Measurements from ENCODE around the gene ZNF692. TPM values are rescaled to one million over a fixed set of nuclear protein-coding genes. Genes with fewer than 3 reads are reported as not detected.

ZNF692 gene
- total RNA-seq, 1 experiment from 2014 or later, result 59.1 TPM

DNA sequence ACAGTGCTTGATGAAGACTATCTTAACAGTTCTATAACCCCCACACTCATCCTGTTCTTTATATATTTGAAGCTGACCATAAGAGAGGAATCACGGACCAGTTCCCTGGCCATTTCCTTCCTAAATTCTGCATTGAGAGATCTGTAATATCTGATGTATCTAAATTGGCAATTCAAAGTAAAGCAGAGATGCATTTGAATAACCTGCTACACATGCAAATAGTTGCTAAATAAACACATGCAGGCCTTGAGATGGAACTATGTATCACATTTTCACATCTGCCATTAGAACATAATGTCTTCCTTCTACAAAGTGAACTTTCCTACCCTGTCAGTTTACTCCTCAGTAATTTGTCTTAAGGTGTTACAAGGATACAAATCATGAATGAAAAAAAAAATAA, 26.8 kb upstream of the ZNF692 start:
- peaks cover 30% of the 10 kb centered on the region for H3K4me1 Mint-ChIP-seq
- TF ChIP-seq, protein P1, sequence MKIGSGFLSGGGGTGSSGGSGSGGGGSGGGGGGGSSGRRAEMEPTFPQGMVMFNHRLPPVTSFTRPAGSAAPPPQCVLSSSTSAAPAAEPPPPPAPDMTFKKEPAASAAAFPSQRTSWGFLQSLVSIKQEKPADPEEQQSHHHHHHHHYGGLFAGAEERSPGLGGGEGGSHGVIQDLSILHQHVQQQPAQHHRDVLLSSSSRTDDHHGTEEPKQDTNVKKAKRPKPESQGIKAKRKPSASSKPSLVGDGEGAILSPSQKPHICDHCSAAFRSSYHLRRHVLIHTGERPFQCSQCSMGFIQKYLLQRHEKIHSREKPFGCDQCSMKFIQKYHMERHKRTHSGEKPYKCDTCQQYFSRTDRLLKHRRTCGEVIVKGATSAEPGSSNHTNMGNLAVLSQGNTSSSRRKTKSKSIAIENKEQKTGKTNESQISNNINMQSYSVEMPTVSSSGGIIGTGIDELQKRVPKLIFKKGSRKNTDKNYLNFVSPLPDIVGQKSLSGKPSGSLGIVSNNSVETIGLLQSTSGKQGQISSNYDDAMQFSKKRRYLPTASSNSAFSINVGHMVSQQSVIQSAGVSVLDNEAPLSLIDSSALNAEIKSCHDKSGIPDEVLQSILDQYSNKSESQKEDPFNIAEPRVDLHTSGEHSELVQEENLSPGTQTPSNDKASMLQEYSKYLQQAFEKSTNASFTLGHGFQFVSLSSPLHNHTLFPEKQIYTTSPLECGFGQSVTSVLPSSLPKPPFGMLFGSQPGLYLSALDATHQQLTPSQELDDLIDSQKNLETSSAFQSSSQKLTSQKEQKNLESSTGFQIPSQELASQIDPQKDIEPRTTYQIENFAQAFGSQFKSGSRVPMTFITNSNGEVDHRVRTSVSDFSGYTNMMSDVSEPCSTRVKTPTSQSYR (CRISPR knock-in tag; IDR thresholded peaks at IDR 0.05), result no peak
- TF ChIP-seq JAZF1 (CRISPR knock-in tag; IDR thresholded peaks at IDR 0.05) (no peak), TEAD1 (CRISPR knock-in tag; IDR thresholded peaks at IDR 0.05) (no peak), ZNF423 (CRISPR knock-in tag; IDR thresholded peaks at IDR 0.05) (no peak), NFYB (CRISPR knock-in tag; conservative IDR thresholded peaks at IDR 0.05; ENCODE audit: low read depth) (no peak), ZBTB21 (CRISPR knock-in tag; IDR thresholded peaks at IDR 0.05; ENCODE audit: borderline replicate concordance) (no peak), ESRRA (CRISPR knock-in tag; IDR thresholded peaks at IDR 0.05; ENCODE audit: borderline replicate concordance) (no peak), ZNF232 (CRISPR knock-in tag; IDR thresholded peaks at IDR 0.05) (no peak), NR1H2 (CRISPR knock-in tag; IDR thresholded peaks at IDR 0.05) (no peak), GRHL2 (CRISPR knock-in tag; IDR thresholded peaks at IDR 0.05; ENCODE audit: insufficient replicate concordance, severe bottlenecking) (no peak)
- TF ChIP-seq, protein P2, sequence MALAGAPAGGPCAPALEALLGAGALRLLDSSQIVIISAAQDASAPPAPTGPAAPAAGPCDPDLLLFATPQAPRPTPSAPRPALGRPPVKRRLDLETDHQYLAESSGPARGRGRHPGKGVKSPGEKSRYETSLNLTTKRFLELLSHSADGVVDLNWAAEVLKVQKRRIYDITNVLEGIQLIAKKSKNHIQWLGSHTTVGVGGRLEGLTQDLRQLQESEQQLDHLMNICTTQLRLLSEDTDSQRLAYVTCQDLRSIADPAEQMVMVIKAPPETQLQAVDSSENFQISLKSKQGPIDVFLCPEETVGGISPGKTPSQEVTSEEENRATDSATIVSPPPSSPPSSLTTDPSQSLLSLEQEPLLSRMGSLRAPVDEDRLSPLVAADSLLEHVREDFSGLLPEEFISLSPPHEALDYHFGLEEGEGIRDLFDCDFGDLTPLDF (CRISPR knock-in tag; IDR thresholded peaks at IDR 0.05), result no peak
- TF ChIP-seq, protein P3, sequence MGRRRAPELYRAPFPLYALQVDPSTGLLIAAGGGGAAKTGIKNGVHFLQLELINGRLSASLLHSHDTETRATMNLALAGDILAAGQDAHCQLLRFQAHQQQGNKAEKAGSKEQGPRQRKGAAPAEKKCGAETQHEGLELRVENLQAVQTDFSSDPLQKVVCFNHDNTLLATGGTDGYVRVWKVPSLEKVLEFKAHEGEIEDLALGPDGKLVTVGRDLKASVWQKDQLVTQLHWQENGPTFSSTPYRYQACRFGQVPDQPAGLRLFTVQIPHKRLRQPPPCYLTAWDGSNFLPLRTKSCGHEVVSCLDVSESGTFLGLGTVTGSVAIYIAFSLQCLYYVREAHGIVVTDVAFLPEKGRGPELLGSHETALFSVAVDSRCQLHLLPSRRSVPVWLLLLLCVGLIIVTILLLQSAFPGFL (CRISPR knock-in tag; IDR thresholded peaks at IDR 0.05; ENCODE audit: borderline replicate concordance), result no peak
- TF ChIP-seq, protein P4, sequence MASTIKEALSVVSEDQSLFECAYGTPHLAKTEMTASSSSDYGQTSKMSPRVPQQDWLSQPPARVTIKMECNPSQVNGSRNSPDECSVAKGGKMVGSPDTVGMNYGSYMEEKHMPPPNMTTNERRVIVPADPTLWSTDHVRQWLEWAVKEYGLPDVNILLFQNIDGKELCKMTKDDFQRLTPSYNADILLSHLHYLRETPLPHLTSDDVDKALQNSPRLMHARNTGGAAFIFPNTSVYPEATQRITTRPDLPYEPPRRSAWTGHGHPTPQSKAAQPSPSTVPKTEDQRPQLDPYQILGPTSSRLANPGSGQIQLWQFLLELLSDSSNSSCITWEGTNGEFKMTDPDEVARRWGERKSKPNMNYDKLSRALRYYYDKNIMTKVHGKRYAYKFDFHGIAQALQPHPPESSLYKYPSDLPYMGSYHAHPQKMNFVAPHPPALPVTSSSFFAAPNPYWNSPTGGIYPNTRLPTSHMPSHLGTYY (CRISPR knock-in tag; IDR thresholded peaks at IDR 0.05), result no peak
- TF ChIP-seq, protein P5, sequence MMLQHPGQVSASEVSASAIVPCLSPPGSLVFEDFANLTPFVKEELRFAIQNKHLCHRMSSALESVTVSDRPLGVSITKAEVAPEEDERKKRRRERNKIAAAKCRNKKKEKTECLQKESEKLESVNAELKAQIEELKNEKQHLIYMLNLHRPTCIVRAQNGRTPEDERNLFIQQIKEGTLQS (CRISPR knock-in tag; conservative IDR thresholded peaks at IDR 0.05), result no peak
- TF ChIP-seq, protein P6, sequence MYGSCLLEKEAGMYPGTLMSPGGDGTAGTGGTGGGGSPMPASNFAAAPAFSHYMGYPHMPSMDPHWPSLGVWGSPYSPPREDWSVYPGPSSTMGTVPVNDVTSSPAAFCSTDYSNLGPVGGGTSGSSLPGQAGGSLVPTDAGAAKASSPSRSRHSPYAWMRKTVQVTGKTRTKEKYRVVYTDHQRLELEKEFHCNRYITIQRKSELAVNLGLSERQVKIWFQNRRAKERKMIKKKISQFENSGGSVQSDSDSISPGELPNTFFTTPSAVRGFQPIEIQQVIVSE (CRISPR knock-in tag; IDR thresholded peaks at IDR 0.05; ENCODE audit: borderline replicate concordance), result no peak
- TF ChIP-seq, protein P7, sequence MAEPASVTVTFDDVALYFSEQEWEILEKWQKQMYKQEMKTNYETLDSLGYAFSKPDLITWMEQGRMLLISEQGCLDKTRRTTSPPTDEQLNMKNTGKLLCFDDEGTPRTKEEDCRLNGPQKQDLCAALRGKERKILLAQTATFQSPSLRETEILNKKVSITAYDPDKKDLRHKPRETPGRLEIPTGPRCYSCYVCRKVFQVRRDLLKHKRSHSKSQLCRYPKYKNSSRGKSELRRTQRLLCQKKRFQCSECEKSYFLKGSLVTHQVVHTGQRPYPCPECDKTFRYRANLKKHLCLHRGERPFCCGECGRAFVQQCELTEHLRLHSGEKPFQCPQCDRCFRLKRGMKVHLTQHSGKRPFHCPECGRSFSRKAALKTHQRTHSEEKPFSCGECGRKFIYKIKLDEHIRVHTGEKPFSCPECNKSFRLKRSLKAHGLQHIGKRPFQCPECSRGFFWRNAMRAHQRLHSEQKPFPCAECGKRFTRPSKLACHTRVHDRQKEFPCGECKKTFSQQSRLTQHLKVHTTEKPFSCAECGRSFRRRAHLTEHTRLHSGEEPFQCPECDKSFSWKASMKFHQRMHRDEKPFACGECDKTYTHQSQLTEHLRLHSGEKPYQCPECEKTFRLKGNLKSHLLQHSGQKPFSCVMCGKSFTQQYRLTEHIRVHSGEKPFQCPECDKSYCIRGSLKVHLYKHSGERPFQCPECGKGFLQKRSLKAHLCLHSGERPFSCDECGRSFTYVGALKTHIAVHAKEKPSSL (CRISPR knock-in tag; conservative IDR thresholded peaks at IDR 0.05), result no peak
- TF ChIP-seq, protein P8, sequence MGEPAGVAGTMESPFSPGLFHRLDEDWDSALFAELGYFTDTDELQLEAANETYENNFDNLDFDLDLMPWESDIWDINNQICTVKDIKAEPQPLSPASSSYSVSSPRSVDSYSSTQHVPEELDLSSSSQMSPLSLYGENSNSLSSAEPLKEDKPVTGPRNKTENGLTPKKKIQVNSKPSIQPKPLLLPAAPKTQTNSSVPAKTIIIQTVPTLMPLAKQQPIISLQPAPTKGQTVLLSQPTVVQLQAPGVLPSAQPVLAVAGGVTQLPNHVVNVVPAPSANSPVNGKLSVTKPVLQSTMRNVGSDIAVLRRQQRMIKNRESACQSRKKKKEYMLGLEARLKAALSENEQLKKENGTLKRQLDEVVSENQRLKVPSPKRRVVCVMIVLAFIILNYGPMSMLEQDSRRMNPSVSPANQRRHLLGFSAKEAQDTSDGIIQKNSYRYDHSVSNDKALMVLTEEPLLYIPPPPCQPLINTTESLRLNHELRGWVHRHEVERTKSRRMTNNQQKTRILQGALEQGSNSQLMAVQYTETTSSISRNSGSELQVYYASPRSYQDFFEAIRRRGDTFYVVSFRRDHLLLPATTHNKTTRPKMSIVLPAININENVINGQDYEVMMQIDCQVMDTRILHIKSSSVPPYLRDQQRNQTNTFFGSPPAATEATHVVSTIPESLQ (CRISPR knock-in tag; IDR thresholded peaks at IDR 0.05), result no peak
- TF ChIP-seq, protein P9, sequence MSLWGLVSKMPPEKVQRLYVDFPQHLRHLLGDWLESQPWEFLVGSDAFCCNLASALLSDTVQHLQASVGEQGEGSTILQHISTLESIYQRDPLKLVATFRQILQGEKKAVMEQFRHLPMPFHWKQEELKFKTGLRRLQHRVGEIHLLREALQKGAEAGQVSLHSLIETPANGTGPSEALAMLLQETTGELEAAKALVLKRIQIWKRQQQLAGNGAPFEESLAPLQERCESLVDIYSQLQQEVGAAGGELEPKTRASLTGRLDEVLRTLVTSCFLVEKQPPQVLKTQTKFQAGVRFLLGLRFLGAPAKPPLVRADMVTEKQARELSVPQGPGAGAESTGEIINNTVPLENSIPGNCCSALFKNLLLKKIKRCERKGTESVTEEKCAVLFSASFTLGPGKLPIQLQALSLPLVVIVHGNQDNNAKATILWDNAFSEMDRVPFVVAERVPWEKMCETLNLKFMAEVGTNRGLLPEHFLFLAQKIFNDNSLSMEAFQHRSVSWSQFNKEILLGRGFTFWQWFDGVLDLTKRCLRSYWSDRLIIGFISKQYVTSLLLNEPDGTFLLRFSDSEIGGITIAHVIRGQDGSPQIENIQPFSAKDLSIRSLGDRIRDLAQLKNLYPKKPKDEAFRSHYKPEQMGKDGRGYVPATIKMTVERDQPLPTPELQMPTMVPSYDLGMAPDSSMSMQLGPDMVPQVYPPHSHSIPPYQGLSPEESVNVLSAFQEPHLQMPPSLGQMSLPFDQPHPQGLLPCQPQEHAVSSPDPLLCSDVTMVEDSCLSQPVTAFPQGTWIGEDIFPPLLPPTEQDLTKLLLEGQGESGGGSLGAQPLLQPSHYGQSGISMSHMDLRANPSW (CRISPR knock-in tag; conservative IDR thresholded peaks at IDR 0.05; ENCODE audit: low read depth), result no peak
- TF ChIP-seq, protein P10, sequence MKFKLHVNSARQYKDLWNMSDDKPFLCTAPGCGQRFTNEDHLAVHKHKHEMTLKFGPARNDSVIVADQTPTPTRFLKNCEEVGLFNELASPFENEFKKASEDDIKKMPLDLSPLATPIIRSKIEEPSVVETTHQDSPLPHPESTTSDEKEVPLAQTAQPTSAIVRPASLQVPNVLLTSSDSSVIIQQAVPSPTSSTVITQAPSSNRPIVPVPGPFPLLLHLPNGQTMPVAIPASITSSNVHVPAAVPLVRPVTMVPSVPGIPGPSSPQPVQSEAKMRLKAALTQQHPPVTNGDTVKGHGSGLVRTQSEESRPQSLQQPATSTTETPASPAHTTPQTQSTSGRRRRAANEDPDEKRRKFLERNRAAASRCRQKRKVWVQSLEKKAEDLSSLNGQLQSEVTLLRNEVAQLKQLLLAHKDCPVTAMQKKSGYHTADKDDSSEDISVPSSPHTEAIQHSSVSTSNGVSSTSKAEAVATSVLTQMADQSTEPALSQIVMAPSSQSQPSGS (CRISPR knock-in tag; IDR thresholded peaks at IDR 0.05; ENCODE audit: borderline replicate concordance, low read depth), result no peak
- CTCF ChIA-PET, result interaction anchor here (0.9 to 1.6 kb wide), 7 partner anchors 11 to 74 kb away, joined by 3 to 6 read pairs (median 4); partner anchors contain the start of gene PGBD2
- no peak for ATAC-seq
- no peaks in the 10 kb centered on the region for H3K36me3 Mint-ChIP-seq
- DNase-seq (ENCODE audit: low spot score), result no peak
- no peaks in the 10 kb centered on the region; the same call in 1 of the 2 replicates for H3K27me3 Mint-ChIP-seq (ENCODE audit: low read depth)
- POLR2A ChIA-PET, result no interaction called here
- H3K27ac Mint-ChIP-seq, result no peak overlapping the region
- no peak overlapping the region for H3K4me3 Mint-ChIP-seq
- no peaks in the 10 kb centered on the region for H3K9me3 Mint-ChIP-seq
